Panc1 (cell line): Measurements from ENCODE around the gene KDM4B.

Experiments used
- CTCF ChIP-seq: fragments of 450-650 bp; IDR thresholded peaks from 2 replicates; pipeline ENCODE4 v1.5.1; 2017; ENCODE audit warnings: mild to moderate bottlenecking
- POLR2AphosphoS5 ChIP-seq: IDR thresholded peaks from 2 replicates; pipeline ENCODE4 v1.6.1; 2012; ENCODE audit warnings: mild to moderate bottlenecking, low read depth, low read length, moderate library complexity
- TF ChIP-seq, protein P1 (sequence below), 2 experiments: IDR thresholded peaks; 2 replicates each; pipeline ENCODE4 v1.6.1; 2011 to 2012; ENCODE audit warnings: low read depth in 2 of 2, control low read depth in 1 of 2, low read length in 1 of 2, mild to moderate bottlenecking in 1 of 2, moderate library complexity in 1 of 2; ENCODE audit not compliant: insufficient read depth in 1 of 2

DNA sequence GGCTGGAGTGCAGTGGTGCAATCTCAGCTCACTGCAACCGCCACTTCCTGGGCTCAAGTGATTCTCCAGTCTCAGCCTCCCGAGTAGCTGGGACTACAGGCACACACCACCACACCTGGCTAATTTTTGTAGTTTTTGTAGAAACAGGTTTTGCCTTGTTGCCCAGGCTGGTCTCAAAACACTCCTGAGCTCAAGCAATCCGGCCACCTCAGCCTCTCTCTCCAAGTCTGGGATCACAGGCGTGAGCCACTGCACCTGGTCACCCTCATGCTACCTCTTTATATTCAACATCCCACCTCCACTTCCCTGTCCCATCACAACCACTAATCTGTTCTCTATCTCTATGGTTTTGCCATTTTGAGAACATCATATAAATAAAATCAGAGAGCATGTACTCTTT, 216.0 kb downstream of the KDM4B start:
- no peak for TF ChIP-seq CTCF
- TF ChIP-seq, protein P1, sequence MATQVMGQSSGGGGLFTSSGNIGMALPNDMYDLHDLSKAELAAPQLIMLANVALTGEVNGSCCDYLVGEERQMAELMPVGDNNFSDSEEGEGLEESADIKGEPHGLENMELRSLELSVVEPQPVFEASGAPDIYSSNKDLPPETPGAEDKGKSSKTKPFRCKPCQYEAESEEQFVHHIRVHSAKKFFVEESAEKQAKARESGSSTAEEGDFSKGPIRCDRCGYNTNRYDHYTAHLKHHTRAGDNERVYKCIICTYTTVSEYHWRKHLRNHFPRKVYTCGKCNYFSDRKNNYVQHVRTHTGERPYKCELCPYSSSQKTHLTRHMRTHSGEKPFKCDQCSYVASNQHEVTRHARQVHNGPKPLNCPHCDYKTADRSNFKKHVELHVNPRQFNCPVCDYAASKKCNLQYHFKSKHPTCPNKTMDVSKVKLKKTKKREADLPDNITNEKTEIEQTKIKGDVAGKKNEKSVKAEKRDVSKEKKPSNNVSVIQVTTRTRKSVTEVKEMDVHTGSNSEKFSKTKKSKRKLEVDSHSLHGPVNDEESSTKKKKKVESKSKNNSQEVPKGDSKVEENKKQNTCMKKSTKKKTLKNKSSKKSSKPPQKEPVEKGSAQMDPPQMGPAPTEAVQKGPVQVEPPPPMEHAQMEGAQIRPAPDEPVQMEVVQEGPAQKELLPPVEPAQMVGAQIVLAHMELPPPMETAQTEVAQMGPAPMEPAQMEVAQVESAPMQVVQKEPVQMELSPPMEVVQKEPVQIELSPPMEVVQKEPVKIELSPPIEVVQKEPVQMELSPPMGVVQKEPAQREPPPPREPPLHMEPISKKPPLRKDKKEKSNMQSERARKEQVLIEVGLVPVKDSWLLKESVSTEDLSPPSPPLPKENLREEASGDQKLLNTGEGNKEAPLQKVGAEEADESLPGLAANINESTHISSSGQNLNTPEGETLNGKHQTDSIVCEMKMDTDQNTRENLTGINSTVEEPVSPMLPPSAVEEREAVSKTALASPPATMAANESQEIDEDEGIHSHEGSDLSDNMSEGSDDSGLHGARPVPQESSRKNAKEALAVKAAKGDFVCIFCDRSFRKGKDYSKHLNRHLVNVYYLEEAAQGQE (IDR thresholded peaks at IDR 0.05; ENCODE audit: insufficient read depth in 1 of 2, low read depth in 2 of 2, low read length in 1 of 2) = no peak
- TF ChIP-seq POLR2AphosphoS5 = no peak
